Muscle of leg (tissue), 11 donors: ENCODE data around the gene FBXW7. TPM values are rescaled to one million over a fixed set of nuclear protein-coding genes. Genes with fewer than 3 reads are reported as not detected.

Experiments used
- DNase-seq: peaks from one replicate; pipeline ENCODE4 v3.0.0; 2013
- H3K27ac ChIP-seq: one replicate; pipeline ENCODE4 v1.5.1; 2013; ENCODE audit warnings: mild to moderate bottlenecking, low read length, control low read depth
- H3K27me3 ChIP-seq: one replicate; pipeline ENCODE4 v1.6.1; 2013; ENCODE audit warnings: low read length; ENCODE audit not compliant: control insufficient read depth, insufficient read depth
- H3K36me3 ChIP-seq: one replicate; pipeline ENCODE4 v1.6.1; 2013; ENCODE audit warnings: low read length; ENCODE audit not compliant: control insufficient read depth, insufficient read depth
- H3K4me1 ChIP-seq: one replicate; pipeline ENCODE4 v1.6.1; 2013; ENCODE audit warnings: low read length; ENCODE audit not compliant: control insufficient read depth, insufficient read depth
- H3K4me3 ChIP-seq: one replicate; pipeline ENCODE4 v1.5.1; 2013; ENCODE audit warnings: low read length, control low read depth
- H3K9me3 ChIP-seq: replicated peaks from 2 replicates; pipeline ENCODE4 v1.6.1; 2013; ENCODE audit warnings: low read depth, low read length; ENCODE audit not compliant: control insufficient read depth
- WGBS: methylation state at CpG from one replicate; pipeline ENCODE4 v1.1.5; 2013; ENCODE audit warnings: missing lambda C conversion rate; ENCODE audit not compliant: insufficient coverage; 5-methylcytosine and 5-hydroxymethylcytosine counted together
- polyA plus RNA-seq, 8 donors: library from polyadenylated mRNA; unstranded; fragments of 120-200 nt; gene quantifications; one replicate each; pipeline versions ENCODE4 v1.2.1 to v1.2.3, GENCODE V29; 2013; ENCODE audit warnings: inconsistent platforms in 1 of 8, low replicate concordance in 1 of 8; ENCODE audit not compliant: insufficient read length in 8 of 8, insufficient read depth in 1 of 8
- total RNA-seq: library from RNA; stranded (reverse); fragments of 120-200 nt; gene quantifications from one replicate; pipeline ENCODE4 v1.2.4, GENCODE V29; 2013

The FBXW7 gene
- total and polyA plus RNA-seq, 9 donors: 18.9 to 73.7 (median 24.6) TPM

- H3K9me3 ChIP-seq: no peaks in the 10 kb centered on the region
- WGBS: no CpG with 5 or more reads among the region's 3 CpGs
- no peaks in the 10 kb centered on the region for H3K36me3 ChIP-seq
- no peak overlapping the region for H3K4me3 ChIP-seq
- H3K4me1 ChIP-seq: no peaks in the 10 kb centered on the region
- no peak for DNase-seq
- H3K27ac ChIP-seq: no peak overlapping the region
- H3K27me3 ChIP-seq: no peaks in the 10 kb centered on the region
These were observed 167.9 kb downstream of the FBXW7 start for GRCh38 chr4:152368001-152368400.

GRCh38 chr4:152364883-152365282 lies 171.0 kb downstream of the FBXW7 start:
- Histone ChIP-seq H3K4me3 (no peak overlapping the region), H3K36me3 (no peaks in the 10 kb centered on the region), H3K27me3 (no peaks in the 10 kb centered on the region), H3K9me3 (no peaks in the 10 kb centered on the region), H3K4me1 (no peaks in the 10 kb centered on the region), H3K27ac (no peak overlapping the region)
- DNase-seq: no peak
- 100% methylated on average over 3 of the region's 3 CpGs for WGBS

- Histone ChIP-seq H3K36me3 (no peaks in the 10 kb centered on the region), H3K27me3 (no peaks in the 10 kb centered on the region), H3K9me3 (no peaks in the 10 kb centered on the region), H3K4me1 (no peaks in the 10 kb centered on the region), H3K4me3 (no peak overlapping the region), H3K27ac (no peak overlapping the region)
- no CpG with 5 or more reads among the region's 1 CpG for WGBS
- DNase-seq: no peak
These were observed 171.5 kb downstream of the FBXW7 start for GRCh38 chr4:152364383-152364782.

- no peaks in the 10 kb centered on the region for H3K36me3 ChIP-seq
- H3K4me3 ChIP-seq: no peak overlapping the region
- no peak overlapping the region for H3K27ac ChIP-seq
- no peaks in the 10 kb centered on the region for H3K4me1 ChIP-seq
- no peaks in the 10 kb centered on the region for H3K9me3 ChIP-seq
- H3K27me3 ChIP-seq: no peaks in the 10 kb centered on the region
- no CpG with 5 or more reads among the region's 2 CpGs for WGBS
- DNase-seq: no peak
These were observed 172.0 kb downstream of the FBXW7 start for GRCh38 chr4:152363904-152364303.

- no peaks in the 10 kb centered on the region for H3K9me3 ChIP-seq
- no peak overlapping the region for H3K27ac ChIP-seq
- no peaks in the 10 kb centered on the region for H3K27me3 ChIP-seq
- DNase-seq: no peak
- H3K4me1 ChIP-seq: no peaks in the 10 kb centered on the region
- H3K4me3 ChIP-seq: no peak overlapping the region
- H3K36me3 ChIP-seq: no peaks in the 10 kb centered on the region
These were observed 172.8 kb downstream of the FBXW7 start for GRCh38 chr4:152363086-152363485.

GRCh38 chr4:152360045-152360410 lies 175.9 kb downstream of the FBXW7 start:
- whole genome bisulfite sequencing: no CpG with 5 or more reads among the region's 1 CpG
- DNase-seq: no peak
- Histone ChIP-seq H3K9me3 (no peaks in the 10 kb centered on the region), H3K36me3 (no peaks in the 10 kb centered on the region), H3K4me3 (no peak overlapping the region), H3K4me1 (no peaks in the 10 kb centered on the region), H3K27me3 (no peaks in the 10 kb centered on the region), H3K27ac (no peak overlapping the region)

GRCh38 chr4:152359208-152360044 lies 176.5 kb downstream of the FBXW7 start:
- H3K27me3 ChIP-seq: no peaks in the 10 kb centered on the region
- H3K4me3 ChIP-seq: no peak overlapping the region
- H3K36me3 ChIP-seq: no peaks in the 10 kb centered on the region
- no peak overlapping the region for H3K27ac ChIP-seq
- WGBS: 80% methylated on average over 1 of the region's 9 CpGs
- H3K9me3 ChIP-seq: no peaks in the 10 kb centered on the region
- H3K4me1 ChIP-seq: no peaks in the 10 kb centered on the region
- DNase-seq: no peak

GRCh38 chr4:152357206-152357605 lies 178.7 kb downstream of the FBXW7 start:
- Histone ChIP-seq H3K4me1 (peaks cover 3% of the 10 kb centered on the region), H3K36me3 (no peaks in the 10 kb centered on the region), H3K9me3 (no peaks in the 10 kb centered on the region), H3K27ac (no peak overlapping the region), H3K4me3 (no peak overlapping the region), H3K27me3 (no peaks in the 10 kb centered on the region)
- no CpG with 5 or more reads among the region's 6 CpGs for WGBS
- DNase-seq: no peak

- no CpG with 5 or more reads among the region's 1 CpG for WGBS
- no peak overlapping the region for H3K4me3 ChIP-seq
These were observed 179.4 kb downstream of the FBXW7 start for GRCh38 chr4:152356428-152357034.

GRCh38 chr4:152352622-152353116 lies 183.2 kb downstream of the FBXW7 start:
- no CpG with 5 or more reads among the region's 11 CpGs for WGBS
- H3K36me3 ChIP-seq: no peaks in the 10 kb centered on the region
- H3K27me3 ChIP-seq: no peaks in the 10 kb centered on the region
- DNase-seq: peak; percentile 99
- no peaks in the 10 kb centered on the region for H3K9me3 ChIP-seq
- peak overlapping the region; percentile 50 for H3K4me3 ChIP-seq
- peak overlapping the region; percentile 92 for H3K27ac ChIP-seq
- peaks cover 4% of the 10 kb centered on the region for H3K4me1 ChIP-seq

More at GRCh38 chr4:152356428-152357034, 179.4 kb downstream of the FBXW7 start:
- Histone ChIP-seq H3K4me1 (peaks cover 4% of the 10 kb centered on the region), H3K36me3 (no peaks in the 10 kb centered on the region), H3K9me3 (no peaks in the 10 kb centered on the region), H3K27me3 (no peaks in the 10 kb centered on the region), H3K27ac (no peak overlapping the region)
- no peak for DNase-seq
